ENCODE measurements around the gene TRPV4. TPM values are rescaled to one million over a fixed set of nuclear protein-coding genes. Genes with fewer than 3 reads are reported as not detected.

TRPV4 gene
- total and polyA plus RNA-seq, 2 donors (not counting 3 experiments of a cell fraction or from before 2014, with no cell fraction given) = 8.8 to 22.3 TPM

DNA sequence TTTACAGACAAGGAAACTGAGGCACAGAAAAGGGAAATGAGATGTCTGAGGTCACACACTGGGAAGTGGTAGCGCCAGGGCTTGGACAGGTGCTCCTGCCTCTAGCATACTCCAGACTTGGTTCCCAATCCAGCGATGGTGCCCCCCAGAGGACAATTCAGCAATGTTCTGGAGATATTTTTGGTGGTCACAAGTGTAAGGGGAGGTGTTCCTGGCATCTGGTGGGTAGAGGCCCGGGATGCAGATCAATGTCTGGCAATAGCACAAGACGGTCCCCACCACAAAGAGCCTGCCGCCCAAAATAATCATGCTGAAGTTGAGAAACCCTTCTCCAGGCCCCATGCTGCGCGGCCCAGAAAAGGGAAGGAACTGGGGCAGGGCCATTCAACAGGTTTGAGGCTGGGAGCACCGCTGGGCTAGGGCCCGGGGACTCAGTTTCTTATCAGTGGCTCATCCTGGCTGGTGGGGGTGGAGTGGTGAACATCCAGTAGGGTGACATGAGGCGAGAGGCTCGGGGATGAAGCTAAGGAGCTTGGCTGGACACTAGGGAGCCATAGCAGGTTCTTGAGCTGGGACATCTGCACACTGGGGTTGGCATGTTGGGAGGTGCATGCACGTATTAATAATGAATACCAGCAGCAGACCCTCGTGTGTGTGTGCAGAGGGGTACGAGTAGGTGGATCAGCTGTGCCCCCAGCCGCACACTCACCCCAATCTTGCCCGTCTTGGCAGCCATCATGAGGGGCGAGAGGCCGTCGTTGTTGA is 35.1 kb downstream of the TRPV4 start:
- Histone ChIP-seq H3K79me2 (ENCODE audit: control insufficient read depth, insufficient read depth, low read length) (no peaks in the 10 kb centered on the region), H3K9me1 (replicated peaks; ENCODE audit: control insufficient read depth, extremely low read depth, insufficient read depth, low read length) (no peaks in the 10 kb centered on the region), H4K20me1 (replicated peaks; ENCODE audit: control insufficient read depth, extremely low read depth, insufficient read depth, low read length) (no peaks in the 10 kb centered on the region), H3K4me3 (replicated peaks in 1 of 3; ENCODE audit: insufficient read depth in 1 of 3, low read depth in 1 of 3, low read length in 3 of 3) (no peak overlapping the region), H3K27ac (ENCODE audit: insufficient read depth, low read depth, low read length) (no peak overlapping the region), H3K9ac (replicated peaks; ENCODE audit: extremely low read depth, insufficient read depth, low read length) (no peak overlapping the region), H3K27me3 (ENCODE audit: control insufficient read depth in 2 of 2, insufficient read depth in 2 of 2, low read length in 2 of 2) (no peaks in the 10 kb centered on the region), H3K4me2 (ENCODE audit: insufficient read depth, low read length) (no peak overlapping the region), H3K4me1 (ENCODE audit: control insufficient read depth, extremely low read depth, insufficient read depth, low read length) (no peaks in the 10 kb centered on the region), H3K9me3 (replicated peaks; ENCODE audit: control insufficient read depth, insufficient read depth, low read length) (no peaks in the 10 kb centered on the region), H2AFZ (ENCODE audit: low read depth, low read length) (no peak overlapping the region), H3K36me3 (ENCODE audit: control insufficient read depth in 2 of 2, extremely low read depth in 1 of 2, insufficient read depth in 2 of 2, low read length in 2 of 2) (peaks cover 0 to 2% of the 10 kb centered on the region in 2 experiments)
- no TSS peak for BruUV-seq (replicated peaks)
- CTCF ChIA-PET = interaction anchor here (2.4 kb wide), 1 partner anchor 47 kb away, joined by 5 read pairs; no protein-coding TSS in a partner anchor
- TF ChIP-seq FOS (IDR thresholded peaks at IDR 0.05; ENCODE audit: borderline replicate concordance, insufficient read depth, low read length) (no peak), CTCF (IDR thresholded peaks at IDR 0.05; ENCODE audit: extremely low read depth in 1 of 2, insufficient read depth in 1 of 2, low read depth in 1 of 2, low read length in 2 of 2) (peak; percentile 8 to 16), MYC (IDR thresholded peaks at IDR 0.05; ENCODE audit: low read depth, low read length) (no peak), MAX (IDR thresholded peaks at IDR 0.05; ENCODE audit: insufficient read depth, insufficient read length) (no peak)
- intact Hi-C loops (cut with micrococcal nuclease) (no loop called here), dilution Hi-C loops (cut with MboI; ENCODE audit: extremely low pct_ligation_motif_present, low sequenced_read_pairs) (no loop called here)
- peak; percentile 13 for DNase-seq (ENCODE audit: low read depth, low spot score)
- FAIRE-seq = no peak
- POLR2A ChIA-PET = no interaction called here

GRCh38 chr12:109796057-109796456 is 37.1 kb downstream of the TRPV4 start:
- dilution Hi-C loops (cut with MboI; ENCODE audit: extremely low pct_ligation_motif_present, low sequenced_read_pairs) (no loop called here), intact Hi-C loops (cut with micrococcal nuclease) (no loop called here)
- TF ChIP-seq EZH2 (IDR thresholded peaks at IDR 0.05; ENCODE audit: borderline replicate concordance, low read depth, low read length, severe bottlenecking) (no peak), POLR2A (IDR thresholded peaks at IDR 0.05; ENCODE audit: low read depth, low read length) (no peak), POLR2AphosphoS5 (IDR thresholded peaks at IDR 0.05; ENCODE audit: insufficient read depth, low read depth, low read length) (no peak), CTCF (IDR thresholded peaks at IDR 0.05; ENCODE audit: extremely low read depth in 1 of 2, insufficient read depth in 1 of 2, low read depth in 1 of 2, low read length in 2 of 2) (no peak), GATA2 (IDR thresholded peaks at IDR 0.05; ENCODE audit: insufficient read depth, insufficient read length, low read depth, low read length) (no peak), FOS (IDR thresholded peaks at IDR 0.05; ENCODE audit: borderline replicate concordance, insufficient read depth, low read length) (no peak), MAX (IDR thresholded peaks at IDR 0.05; ENCODE audit: insufficient read depth, insufficient read length) (no peak), JUN (IDR thresholded peaks at IDR 0.05; ENCODE audit: borderline replicate concordance, insufficient read depth, insufficient read length, low read depth) (no peak), MYC (IDR thresholded peaks at IDR 0.05; ENCODE audit: low read depth, low read length) (no peak)
- H3K4me2 ChIP-seq (ENCODE audit: insufficient read depth, low read length) = no peak overlapping the region
- no TSS peak for BruUV-seq (replicated peaks)
- no peak for DNase-seq (ENCODE audit: low read depth, low spot score)
- ChIA-PET CTCF (no interaction called here), POLR2A (no interaction called here)
- no peaks in the 10 kb centered on the region for H3K79me2 ChIP-seq (ENCODE audit: control insufficient read depth, insufficient read depth, low read length)
- no peaks in the 10 kb centered on the region for H3K4me1 ChIP-seq (ENCODE audit: control insufficient read depth, extremely low read depth, insufficient read depth, low read length)
- no peak overlapping the region for H2AFZ ChIP-seq (ENCODE audit: low read depth, low read length)
- FAIRE-seq = no peak
- H3K36me3 ChIP-seq (ENCODE audit: control insufficient read depth in 2 of 2, extremely low read depth in 1 of 2, insufficient read depth in 2 of 2, low read length in 2 of 2) = peaks cover 0 to 5% of the 10 kb centered on the region in 2 experiments
- no peaks in the 10 kb centered on the region for H3K9me3 ChIP-seq (replicated peaks; ENCODE audit: control insufficient read depth, insufficient read depth, low read length)
- no peak overlapping the region for H3K4me3 ChIP-seq (replicated peaks in 1 of 3; ENCODE audit: insufficient read depth in 1 of 3, low read depth in 1 of 3, low read length in 3 of 3)
- no peak overlapping the region for H3K27ac ChIP-seq (ENCODE audit: insufficient read depth, low read depth, low read length)
- no peaks in the 10 kb centered on the region for H3K27me3 ChIP-seq (ENCODE audit: control insufficient read depth in 2 of 2, insufficient read depth in 2 of 2, low read length in 2 of 2)
- no peaks in the 10 kb centered on the region for H4K20me1 ChIP-seq (replicated peaks; ENCODE audit: control insufficient read depth, extremely low read depth, insufficient read depth, low read length)
- no peaks in the 10 kb centered on the region for H3K9me1 ChIP-seq (replicated peaks; ENCODE audit: control insufficient read depth, extremely low read depth, insufficient read depth, low read length)
- H3K9ac ChIP-seq (replicated peaks; ENCODE audit: extremely low read depth, insufficient read depth, low read length) = no peak overlapping the region

All from endothelial cell of umbilical vein (primary cell).